ENCODE measurements around the gene SIPA1L2.

SIPA1L2 gene

GRCh38 chr1:232648316-232648715, 18.4 kb upstream of the SIPA1L2 start:
- no peak for DNase-seq (ENCODE audit: low spot score)

- no peak for DNase-seq (ENCODE audit: low spot score)
Observed at GRCh38 chr1:232644209-232644608, 14.3 kb upstream of the SIPA1L2 start.

- DNase-seq (ENCODE audit: low spot score): no peak
Observed at GRCh38 chr1:232643251-232643650, 13.3 kb upstream of the SIPA1L2 start.

- DNase-seq (ENCODE audit: low spot score): no peak
Observed at GRCh38 chr1:232641507-232641906, 11.6 kb upstream of the SIPA1L2 start.

GRCh38 chr1:232636799-232637198, 6.9 kb upstream of the SIPA1L2 start:
- DNase-seq (ENCODE audit: low spot score): no peak

- DNase-seq (ENCODE audit: low spot score): peak; percentile 71
Observed at GRCh38 chr1:232635778-232636356, 5.9 kb upstream of the SIPA1L2 start.

- no peak for DNase-seq (ENCODE audit: low spot score)
Observed at GRCh38 chr1:232635279-232635678, 5.3 kb upstream of the SIPA1L2 start.

GRCh38 chr1:232634096-232634495, 4.2 kb upstream of the SIPA1L2 start:
- no peak for DNase-seq (ENCODE audit: low spot score)

GRCh38 chr1:232630894-232631195, 912 bp upstream of the SIPA1L2 start:
- DNase-seq (ENCODE audit: low spot score): no peak

- no peak for DNase-seq (ENCODE audit: low spot score)
Observed at GRCh38 chr1:232629250-232630046, 485 bp downstream of the SIPA1L2 start.

- DNase-seq (ENCODE audit: low spot score): peak; percentile 52
Observed at GRCh38 chr1:232628335-232629249, 1.3 kb downstream of the SIPA1L2 start.

GRCh38 chr1:232627645-232628334, 2.1 kb downstream of the SIPA1L2 start:
- peak; percentile 67 for DNase-seq (ENCODE audit: low spot score)

- no peak for DNase-seq (ENCODE audit: low spot score)
Observed at GRCh38 chr1:232627171-232627570, 2.8 kb downstream of the SIPA1L2 start.

- no peak for DNase-seq (ENCODE audit: low spot score)
Observed at GRCh38 chr1:232626452-232626851, 3.5 kb downstream of the SIPA1L2 start.

- DNase-seq (ENCODE audit: low spot score): no peak
Observed at GRCh38 chr1:232625319-232625868, 4.5 kb downstream of the SIPA1L2 start.

GRCh38 chr1:232624546-232625281, 5.2 kb downstream of the SIPA1L2 start:
- DNase-seq (ENCODE audit: low spot score): no peak

GRCh38 chr1:232622981-232623380, 7.0 kb downstream of the SIPA1L2 start:
- DNase-seq (ENCODE audit: low spot score): no peak

- no peak for DNase-seq (ENCODE audit: low spot score)
Observed at GRCh38 chr1:232622378-232622777, 7.6 kb downstream of the SIPA1L2 start.

- DNase-seq (ENCODE audit: low spot score): no peak
Observed at GRCh38 chr1:232621050-232621449, 8.9 kb downstream of the SIPA1L2 start.

- no peak for DNase-seq (ENCODE audit: low spot score)
Observed at GRCh38 chr1:232620356-232620969, 9.5 kb downstream of the SIPA1L2 start.

- no peak for DNase-seq (ENCODE audit: low spot score)
Observed at GRCh38 chr1:232617237-232617636, 12.7 kb downstream of the SIPA1L2 start.
